ENCODE measurements around the gene GEMIN2.

DNA sequence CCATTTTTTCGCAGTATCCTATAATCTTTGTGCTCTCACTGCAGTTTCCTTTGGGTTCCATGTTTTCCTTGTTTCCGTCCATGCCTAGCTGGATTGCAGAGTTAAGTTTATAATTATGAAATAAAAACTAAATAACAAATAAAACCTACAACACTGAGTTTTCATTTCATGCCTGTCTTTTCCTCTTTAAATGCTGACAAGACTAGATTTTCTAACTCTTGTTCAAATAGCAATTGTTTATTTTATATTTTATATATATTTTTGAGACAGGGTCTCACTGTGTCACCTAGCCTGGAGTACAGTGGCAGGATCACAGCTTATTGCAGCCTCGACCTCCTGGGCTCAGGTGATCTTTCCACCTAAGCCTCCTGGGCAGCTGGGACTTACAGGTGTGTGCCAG, 5.3 kb upstream of the GEMIN2 start:
- TF ChIP-seq, protein P1, sequence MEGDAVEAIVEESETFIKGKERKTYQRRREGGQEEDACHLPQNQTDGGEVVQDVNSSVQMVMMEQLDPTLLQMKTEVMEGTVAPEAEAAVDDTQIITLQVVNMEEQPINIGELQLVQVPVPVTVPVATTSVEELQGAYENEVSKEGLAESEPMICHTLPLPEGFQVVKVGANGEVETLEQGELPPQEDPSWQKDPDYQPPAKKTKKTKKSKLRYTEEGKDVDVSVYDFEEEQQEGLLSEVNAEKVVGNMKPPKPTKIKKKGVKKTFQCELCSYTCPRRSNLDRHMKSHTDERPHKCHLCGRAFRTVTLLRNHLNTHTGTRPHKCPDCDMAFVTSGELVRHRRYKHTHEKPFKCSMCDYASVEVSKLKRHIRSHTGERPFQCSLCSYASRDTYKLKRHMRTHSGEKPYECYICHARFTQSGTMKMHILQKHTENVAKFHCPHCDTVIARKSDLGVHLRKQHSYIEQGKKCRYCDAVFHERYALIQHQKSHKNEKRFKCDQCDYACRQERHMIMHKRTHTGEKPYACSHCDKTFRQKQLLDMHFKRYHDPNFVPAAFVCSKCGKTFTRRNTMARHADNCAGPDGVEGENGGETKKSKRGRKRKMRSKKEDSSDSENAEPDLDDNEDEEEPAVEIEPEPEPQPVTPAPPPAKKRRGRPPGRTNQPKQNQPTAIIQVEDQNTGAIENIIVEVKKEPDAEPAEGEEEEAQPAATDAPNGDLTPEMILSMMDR (IDR thresholded peaks at IDR 0.05; ENCODE audit: low read depth, low read length, poor library complexity, severe bottlenecking): no peak
- TF ChIP-seq EZH2phosphoT487 (IDR thresholded peaks at IDR 0.05; ENCODE audit: borderline replicate concordance, low read length): no peak

Data from DOHH2 (cell line).